Measurements from ENCODE around the gene FOXR1.
"Not testable (repeated sequence)": the region's sequence is repeated elsewhere in the genome, so short reads cannot be mapped to it uniquely, and the experiment has no call there.

FOXR1 gene

GRCh38 chr11:118948000-118948399, 23.6 kb upstream of the FOXR1 start:
- no peak for FAIRE-seq

GRCh38 chr11:118953265-118953664, 18.3 kb upstream of the FOXR1 start:
- FAIRE-seq: no peak

GRCh38 chr11:118953976-118954375, 17.6 kb upstream of the FOXR1 start:
- FAIRE-seq: not testable (repeated sequence)

GRCh38 chr11:118956094-118956846, 15.3 kb upstream of the FOXR1 start, which contains the start of gene UPK2:
TSS of gene UPK2 (plus strand) at chr11:118956298. CDS start at chr11:118956351, 53 bp downstream.
- no peak for FAIRE-seq

GRCh38 chr11:118956847-118957469, 14.6 kb upstream of the FOXR1 start:
- no peak for FAIRE-seq

GRCh38 chr11:118957549-118957948, 14.0 kb upstream of the FOXR1 start:
- FAIRE-seq: no peak

GRCh38 chr11:118957968-118958367, 13.6 kb upstream of the FOXR1 start:
- no peak for FAIRE-seq

GRCh38 chr11:118958577-118958976, 13.0 kb upstream of the FOXR1 start:
- FAIRE-seq: no peak

- FAIRE-seq: no peak
Measured at GRCh38 chr11:118961189-118961588, 10.4 kb upstream of the FOXR1 start.

GRCh38 chr11:118961591-118961990, 10.0 kb upstream of the FOXR1 start:
- FAIRE-seq: no peak

- not testable (repeated sequence) for FAIRE-seq
Measured at GRCh38 chr11:118969508-118969907, 2.1 kb upstream of the FOXR1 start.

GRCh38 chr11:118973985-118974384, 2.4 kb downstream of the FOXR1 start:
- FAIRE-seq: no peak

- FAIRE-seq: no peak
Measured at GRCh38 chr11:118975771-118976709, 4.5 kb downstream of the FOXR1 start.

GRCh38 chr11:118979434-118979833, 7.9 kb downstream of the FOXR1 start:
- no peak for FAIRE-seq

GRCh38 chr11:118980191-118980881, 8.8 kb downstream of the FOXR1 start:
- FAIRE-seq: no peak

- FAIRE-seq: not testable (repeated sequence)
Measured at GRCh38 chr11:118984337-118984736, 12.8 kb downstream of the FOXR1 start.

- no peak for FAIRE-seq
Measured at GRCh38 chr11:118984825-118985224, 13.3 kb downstream of the FOXR1 start.

- no peak for FAIRE-seq
Measured at GRCh38 chr11:118988280-118988679, 16.7 kb downstream of the FOXR1 start.

GRCh38 chr11:118991486-118992038, 20.0 kb downstream of the FOXR1 start:
- FAIRE-seq: not testable (repeated sequence)

- no peak for FAIRE-seq
Measured at GRCh38 chr11:118996926-118997626, 25.5 kb downstream of the FOXR1 start.

GRCh38 chr11:118997627-118998387, 26.2 kb downstream of the FOXR1 start, which contains the start of gene CENATAC:
TSS of gene CENATAC (plus strand) at chr11:118998138. CDS start at chr11:118998198, 60 bp downstream.
- FAIRE-seq: peak; percentile 88

Measured in A204.1 (cell line).